RCC 7860 (cell line): ENCODE data around the gene PXDN.
"Not testable (repeated sequence)": the region's sequence is repeated elsewhere in the genome, so short reads cannot be mapped to it uniquely, and the experiment has no call there.

Experiments used
- DNase-seq: peaks from one replicate; pipeline ENCODE4 v3.0.0-alpha.2; 2015; ENCODE audit warnings: low spot score
- FAIRE-seq: peaks from 2 replicates; lab custom pipeline; 2012; peaks lifted over from hg19 to GRCh38; lab: Jason Lieb, UNC

Gene PXDN

DNA sequence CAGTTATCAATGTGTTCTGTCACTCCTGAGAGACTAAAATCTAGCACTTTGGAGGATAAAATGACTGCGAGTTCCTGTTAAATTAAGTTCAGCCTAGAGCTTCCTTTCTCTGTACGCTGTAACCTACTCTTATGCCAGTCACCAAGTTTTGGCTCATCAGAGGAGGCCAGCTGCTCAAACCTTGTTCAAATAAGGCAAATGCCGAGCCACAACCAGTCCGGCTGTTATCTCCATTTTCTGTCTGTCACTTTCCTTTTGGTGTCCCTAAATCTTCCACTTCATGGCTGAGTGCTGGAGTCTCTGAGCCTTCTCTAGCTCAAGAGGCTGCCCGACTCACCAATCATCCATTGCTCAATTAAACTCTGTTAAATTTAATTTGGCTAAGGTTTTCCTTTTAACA, 33.5 kb upstream of the PXDN start:
- FAIRE-seq: no peak
- no peak for DNase-seq

DNA sequence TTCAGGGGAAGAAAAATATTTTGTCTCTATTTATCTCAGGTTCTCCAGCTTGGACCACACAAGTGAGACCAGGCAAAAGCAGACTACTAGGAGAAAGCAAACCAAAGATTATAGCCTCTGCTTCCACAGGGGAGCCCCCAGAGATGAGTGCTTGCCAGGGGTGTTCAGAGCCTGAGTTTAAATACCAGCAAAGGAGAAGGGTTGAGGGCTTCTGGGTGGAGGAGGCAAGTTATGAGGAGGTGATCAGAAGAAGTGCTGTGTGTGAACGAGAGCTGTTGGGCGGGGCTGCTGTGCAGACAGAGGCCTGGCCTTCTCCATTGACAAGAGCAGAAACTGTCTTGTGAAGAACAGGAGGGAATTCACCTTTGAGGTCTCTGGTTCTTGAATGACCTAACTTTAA, 32.8 kb upstream of the PXDN start:
- FAIRE-seq (no peak), DNase-seq (no peak)

DNA sequence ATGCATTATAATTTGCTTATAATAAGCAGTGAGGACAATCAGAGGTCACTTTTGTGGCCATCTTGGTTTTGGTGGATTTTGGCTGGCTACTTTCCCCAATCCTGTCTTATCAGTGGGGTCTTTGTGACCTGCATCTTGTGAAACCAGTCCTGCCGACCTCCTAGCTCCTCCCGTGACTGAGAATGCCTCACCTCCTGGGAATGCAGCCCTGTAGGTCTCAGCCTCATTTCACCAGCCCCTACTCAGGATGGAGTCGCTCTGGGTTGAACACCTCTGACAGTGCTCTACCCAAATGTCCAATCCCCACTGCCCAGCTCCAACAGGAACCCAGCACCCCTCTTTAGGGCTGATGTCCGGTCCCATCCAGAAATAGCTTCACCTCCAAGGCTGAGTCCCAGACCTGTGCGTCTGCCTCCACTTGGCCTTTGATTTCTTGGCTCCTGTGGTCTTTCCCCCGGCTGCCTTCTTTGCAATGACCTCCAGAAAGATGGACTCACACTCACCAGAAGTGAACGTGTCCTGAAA, 31.3 kb upstream of the PXDN start:
- no peak for DNase-seq
- FAIRE-seq: no peak

DNA sequence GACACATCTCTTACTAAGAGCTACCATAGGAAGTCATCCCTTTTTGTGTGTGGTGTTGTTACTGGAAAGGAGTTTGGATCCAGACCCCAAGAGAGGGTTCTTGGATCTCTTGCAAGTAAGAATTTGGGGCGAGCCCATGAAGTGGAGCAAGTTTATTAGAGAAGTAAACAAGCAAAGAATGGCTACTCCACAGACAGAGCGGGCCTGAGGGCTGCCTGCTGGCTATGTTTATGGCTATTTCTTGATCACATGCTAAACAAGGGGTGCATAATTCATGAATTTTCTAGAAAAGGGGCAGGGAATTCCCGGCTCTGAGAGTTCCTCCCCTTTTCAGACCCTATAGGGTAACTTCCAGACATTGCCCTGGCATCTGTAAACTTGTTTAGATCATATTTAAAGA, 30.6 kb upstream of the PXDN start:
- no peak for FAIRE-seq
- DNase-seq: no peak

DNA sequence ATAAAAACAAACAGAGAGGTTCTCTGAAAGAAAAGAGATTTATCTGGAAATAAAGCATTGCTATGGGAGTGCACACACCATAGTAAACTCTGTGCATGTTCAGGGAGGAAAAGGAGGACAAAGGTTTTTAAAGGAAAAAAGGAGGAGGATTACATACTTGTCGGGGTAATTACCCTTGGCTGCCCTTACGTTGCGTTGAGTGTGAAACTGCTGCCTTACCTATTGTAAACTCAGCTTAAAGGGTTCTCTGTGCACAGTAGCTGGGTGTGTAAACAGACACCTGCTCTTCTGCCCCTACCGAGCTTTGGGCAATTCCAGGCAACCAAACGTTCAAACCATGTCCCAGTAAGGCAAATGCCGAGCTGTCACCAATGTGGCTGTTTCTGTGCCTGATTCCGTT, 29.6 kb upstream of the PXDN start:
- FAIRE-seq: no peak
- no peak for DNase-seq

DNA sequence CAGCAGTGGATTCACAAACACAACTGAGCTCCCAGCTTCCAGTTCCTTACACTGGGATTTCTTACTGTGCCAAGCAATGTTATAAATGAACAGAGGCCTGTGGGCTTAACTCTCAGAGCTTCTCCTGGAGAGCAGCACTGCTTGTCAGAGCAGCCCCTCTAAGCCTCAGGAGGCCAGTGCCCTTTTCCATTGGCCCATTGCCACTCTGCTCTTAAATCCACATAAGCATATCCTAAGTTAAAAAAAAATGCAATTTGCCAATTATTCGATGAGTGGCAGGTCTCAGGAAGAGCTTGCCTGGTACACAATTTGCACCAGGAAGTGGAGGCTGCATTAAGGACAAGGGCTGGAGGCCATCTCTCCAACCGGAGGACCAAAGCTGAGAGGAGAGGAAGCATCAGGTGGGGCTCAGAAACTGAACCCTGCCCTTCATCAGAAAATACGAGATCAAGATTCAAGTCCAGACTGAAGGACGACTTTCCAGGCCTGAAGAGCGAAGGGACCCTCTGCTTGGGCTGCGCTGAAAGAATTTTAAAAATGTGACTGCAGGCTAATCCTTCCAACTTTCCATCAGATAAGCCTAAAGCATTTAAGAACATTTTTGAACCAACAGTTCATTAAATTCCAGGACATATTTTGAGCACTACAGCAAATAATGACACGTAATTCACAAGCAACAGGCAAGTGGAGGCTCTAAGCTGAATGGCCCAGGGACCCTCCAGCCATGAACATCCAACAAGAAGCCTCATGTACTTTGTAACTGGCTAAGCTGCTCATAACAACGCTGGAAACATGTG, 28.4 kb upstream of the PXDN start:
- DNase-seq (no peak), FAIRE-seq (no peak)

DNA sequence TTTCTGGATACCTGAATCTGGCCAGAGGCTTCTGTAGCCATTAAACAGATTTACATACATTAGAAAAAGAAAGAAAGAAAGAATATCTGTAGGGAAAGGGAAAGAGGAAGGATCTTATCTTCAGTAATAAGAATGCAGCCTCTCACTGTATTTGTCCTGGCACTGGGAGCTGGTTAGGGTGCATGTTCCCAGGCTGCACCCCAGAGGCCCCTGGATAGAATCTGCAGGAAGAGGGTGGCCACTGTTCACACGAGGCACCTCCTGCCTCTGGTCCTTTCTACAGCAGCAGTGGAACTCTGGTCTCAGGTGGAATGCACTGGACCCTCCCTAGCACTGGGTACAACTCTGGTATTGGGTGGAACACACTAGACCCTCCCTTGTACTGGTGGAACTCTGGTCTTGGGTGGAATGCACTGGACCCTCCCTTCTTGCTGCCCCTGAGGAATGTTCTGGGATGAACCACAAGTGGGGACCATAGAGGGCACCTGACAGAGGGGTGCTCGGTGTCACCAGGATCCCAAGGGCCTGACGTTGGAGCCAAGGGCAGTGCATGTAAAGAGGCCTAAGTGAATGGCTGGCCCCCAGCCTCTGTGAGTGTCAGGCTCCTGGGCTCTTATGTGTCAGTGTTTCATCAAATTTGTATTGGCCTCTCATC, 27.4 kb upstream of the PXDN start:
- FAIRE-seq: no peak

DNA sequence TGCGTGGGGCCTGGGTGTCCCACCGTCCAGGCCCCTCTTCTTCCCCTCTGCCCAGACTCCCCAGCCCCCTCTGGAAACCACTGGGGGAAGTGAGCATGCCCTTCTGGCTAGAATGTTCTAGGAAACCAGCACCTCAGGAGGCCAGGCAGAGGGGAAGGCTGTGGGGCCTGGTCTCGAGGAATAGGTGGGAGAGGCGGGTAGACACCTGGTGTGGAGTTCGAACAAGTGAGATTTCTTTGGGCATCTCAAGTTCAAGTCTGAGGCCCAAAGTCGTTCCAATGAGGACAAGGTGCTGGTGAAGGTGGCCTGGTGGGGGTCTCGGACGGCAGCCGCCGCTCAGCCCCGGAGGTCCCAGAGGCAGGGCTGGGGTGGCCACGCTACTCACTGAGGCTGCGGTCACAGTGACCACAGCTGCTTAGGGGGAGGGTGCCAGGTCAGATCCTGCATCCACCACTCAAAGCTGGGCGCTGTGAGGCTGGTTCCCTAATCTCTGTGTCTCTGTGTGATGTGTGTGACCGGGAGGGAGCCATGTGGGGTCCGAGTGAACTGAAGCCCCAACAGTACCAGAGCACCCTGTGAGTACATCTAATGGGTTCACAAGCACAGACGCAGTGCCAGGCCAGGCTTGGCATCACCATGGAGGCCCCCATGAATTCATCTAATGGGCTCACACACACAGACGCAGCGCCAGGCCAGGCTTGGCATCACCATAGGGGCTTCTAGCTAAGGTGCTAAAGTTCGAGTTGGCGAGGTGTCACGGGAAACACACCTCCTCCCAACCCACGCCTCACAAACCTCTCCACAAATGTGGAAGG, 26.5 kb upstream of the PXDN start:
- no peak for FAIRE-seq
- no peak for DNase-seq

More for the DNA sequence above, 27.4 kb upstream of the PXDN start:
- no peak for DNase-seq

DNA sequence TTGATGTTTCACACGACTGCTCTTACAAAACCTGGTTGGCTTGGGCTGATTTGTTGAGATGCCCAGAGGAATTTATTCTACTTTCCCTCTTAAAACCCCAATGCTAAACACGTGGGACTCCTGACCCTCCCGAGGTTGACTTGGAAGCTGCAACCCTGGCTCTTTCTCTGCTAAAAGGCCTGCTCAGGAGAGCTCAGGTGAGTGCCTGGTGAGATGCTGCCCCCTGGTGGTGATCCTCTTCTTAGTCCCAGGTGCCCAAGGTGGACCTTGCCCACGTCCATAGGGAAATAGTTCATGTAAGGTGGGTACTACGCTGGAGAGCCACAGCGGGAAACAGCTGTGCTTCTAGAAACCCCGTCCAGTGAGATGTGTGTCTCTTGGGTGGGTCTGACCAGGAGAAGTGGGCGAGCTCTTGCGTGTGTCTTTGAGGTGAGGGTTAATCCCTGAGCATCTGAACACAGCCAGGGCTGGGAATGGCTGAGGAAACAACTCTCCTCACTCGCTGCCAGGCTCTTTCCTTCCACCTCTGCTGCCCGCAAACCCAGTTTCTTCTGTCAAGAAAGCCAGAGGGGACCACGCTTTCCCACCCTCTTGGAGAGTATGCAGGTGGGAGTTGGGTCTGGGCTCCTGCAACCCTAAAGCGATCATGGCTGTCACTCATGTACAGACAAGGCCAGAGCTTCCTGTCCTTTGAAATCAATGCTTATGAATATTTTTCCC, 25.5 kb upstream of the PXDN start:
- FAIRE-seq: no peak
- DNase-seq: peak; percentile 55

DNA sequence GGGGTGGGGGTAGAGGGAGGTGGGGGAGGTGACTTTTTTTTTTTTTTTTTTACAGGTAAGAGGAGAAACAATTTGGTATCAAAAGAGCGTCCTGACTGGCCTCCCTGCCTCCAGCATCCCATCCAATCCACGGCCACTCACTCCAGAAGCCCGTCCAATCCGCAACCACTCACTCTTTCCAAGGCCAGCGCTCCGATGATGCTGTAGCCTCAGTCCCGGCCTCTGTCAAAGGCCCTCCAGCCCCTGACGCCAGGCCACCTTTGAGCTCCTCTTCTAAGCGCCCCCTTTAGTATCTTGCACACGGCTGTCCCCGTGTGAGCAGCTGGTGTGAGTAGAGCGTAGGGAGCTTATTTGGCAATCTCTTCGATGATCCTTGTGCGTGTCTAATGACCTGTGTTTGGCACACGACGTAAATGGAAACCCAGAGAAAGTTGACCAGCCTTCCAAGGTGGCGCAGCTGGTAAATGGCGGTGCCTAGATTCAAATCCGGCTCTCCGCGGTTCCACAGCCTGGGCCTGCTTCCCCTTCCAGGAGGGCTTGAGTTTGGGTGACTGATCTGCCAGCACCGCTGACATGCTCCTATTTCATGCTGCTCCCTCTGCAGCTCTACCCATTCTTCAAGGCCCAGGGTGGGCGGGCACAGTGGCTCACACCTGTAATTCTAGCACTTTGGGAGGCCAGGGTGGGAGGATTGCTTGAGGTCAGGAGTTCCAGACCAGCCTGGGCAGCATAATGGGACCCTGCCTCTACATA, 23.8 kb upstream of the PXDN start:
- DNase-seq (no peak), FAIRE-seq (no peak)

DNA sequence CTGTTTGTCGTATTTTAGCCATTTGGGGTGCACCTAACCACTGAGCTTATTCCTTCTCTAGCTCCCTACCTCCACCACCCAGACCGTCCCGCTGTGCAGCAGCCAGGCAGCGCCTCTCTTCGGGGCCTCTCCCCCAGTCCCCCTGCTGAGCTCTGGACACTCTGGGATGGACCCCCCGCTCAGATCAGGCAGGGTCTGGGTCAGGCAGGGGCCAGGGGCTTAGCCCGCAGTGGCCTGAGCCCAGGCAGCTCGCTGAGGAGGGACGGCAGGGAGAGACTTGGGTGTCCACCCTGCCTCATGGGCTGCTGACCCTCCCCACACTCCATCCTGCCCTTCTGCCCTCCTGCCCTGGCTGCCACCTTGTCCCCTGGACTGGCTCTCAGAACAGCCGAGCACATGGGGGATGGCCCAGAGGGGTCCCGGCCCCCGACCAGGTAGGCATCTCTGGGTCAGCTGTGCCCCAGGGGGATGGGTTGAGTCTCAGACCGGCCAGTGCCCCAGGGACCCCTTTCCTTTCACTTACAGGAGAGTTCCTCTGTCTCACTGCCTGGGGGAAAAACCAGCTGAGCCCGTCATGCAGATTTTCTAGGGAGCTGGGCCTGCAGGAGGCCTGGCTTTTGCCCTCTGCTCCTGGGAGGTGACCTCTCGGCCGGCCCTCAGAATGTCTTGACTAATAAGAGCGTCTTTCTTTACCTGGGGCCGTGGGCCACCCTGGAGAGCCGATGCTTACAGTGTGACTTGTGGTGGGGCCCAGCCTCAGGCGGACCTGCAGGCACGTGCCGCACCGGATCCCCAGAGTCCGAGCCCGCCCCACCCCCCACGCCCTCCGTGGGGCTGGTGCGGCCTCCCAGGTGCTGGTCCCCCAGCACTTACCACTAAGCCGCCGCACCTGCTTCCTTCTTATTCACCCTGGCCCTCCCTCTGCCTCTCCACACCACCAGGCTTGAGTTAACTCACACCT, 22.8 kb upstream of the PXDN start:
- FAIRE-seq: no peak
- no peak for DNase-seq

DNA sequence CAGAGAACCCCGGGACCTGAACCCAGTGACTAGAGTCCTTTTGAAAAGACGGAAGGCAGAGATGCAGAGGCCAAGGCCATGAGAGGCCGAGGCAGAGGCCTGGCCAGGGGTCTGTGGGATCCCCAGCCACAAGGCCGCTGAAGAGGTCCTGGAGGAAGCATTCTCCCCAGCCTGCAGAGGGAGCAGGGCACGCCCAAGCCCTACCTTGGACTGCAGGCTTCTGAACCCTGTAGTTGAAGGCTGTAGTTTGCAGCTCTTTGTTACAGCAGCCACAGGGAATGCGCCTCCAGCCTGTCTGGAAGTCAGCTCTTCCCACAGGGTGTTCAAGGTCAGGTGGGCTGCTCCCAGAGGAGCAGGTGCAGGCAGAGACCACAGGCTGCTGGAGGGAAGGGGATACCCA, 22.1 kb upstream of the PXDN start:
- DNase-seq (no peak), FAIRE-seq (no peak)

DNA sequence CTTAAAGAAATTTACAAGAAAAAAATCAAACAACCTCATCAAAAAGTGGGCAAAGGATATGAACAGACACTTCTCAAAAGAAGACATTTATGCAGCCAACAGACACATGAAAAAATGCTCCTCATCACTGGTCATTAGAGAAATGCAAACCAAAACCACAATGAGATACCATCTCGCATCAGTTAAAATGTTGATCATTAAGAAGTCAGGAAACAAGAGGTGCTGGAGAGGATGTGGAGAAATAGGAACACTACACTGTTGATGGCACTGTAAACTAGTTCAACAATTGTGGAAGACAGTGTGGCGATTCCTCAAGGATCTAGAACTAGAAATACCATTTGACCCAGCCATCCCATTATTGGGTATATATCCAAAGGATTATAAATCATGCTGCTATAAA, 20.9 kb upstream of the PXDN start:
- DNase-seq, FAIRE-seq: not testable (repeated sequence)

DNA sequence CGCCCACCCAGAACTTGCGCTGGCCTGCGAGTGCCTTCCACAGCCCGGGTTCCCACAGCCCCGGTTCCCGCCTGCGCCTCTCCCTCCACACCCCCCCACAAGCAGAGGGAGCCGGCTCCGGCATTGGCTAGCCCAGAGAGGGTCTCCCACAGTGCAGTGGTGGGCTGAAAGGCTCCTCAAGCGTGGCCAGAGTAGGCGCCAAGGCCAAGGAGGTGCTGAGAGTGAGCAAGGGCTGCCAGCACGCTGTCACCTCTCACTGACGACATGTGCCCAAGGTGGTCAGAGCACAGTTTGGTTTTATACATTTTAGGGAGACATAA, 15.3 kb upstream of the PXDN start:
- no peak for DNase-seq
- no peak for FAIRE-seq

DNA sequence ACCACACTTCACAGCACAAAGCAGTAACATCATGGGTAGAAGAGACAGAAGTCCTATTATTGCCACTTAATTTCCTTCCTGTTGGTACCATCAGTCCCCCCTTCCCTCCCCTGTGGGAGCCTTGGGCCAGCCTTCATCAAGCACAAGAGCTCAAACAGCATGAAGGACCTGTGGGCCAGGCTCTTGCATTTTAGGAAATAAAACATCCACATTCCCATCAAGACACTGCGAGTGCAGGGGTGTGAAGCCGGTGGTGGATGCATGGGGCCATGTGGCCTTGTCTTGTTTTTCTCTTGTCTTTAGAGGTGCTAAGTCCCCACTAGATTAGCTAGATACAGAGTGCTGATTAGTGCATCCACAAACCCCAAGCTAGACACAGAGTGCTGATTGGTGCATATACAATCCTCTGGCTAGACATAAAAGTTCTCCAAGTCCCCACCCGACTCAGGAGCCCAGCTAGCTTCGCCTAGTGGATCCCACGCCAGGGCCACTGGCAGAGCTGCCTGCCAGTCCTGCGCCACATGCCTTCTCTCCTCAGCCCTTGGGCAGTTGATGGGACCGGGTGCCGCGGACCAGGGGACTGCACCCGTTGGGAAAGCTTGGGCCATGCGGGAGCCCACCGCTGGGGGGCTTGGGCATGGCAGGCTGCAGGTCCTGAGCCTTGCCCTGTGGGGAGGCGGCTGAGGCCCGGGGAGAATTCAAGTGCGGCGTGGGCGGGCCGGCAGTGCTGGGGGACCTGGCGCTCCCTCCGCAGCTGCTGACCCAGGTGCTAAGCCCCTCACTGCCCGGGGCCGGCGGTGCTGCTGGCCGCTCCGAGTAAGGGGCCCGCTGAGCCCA, 14.7 kb upstream of the PXDN start:
- DNase-seq: no peak
- no peak for FAIRE-seq

DNA sequence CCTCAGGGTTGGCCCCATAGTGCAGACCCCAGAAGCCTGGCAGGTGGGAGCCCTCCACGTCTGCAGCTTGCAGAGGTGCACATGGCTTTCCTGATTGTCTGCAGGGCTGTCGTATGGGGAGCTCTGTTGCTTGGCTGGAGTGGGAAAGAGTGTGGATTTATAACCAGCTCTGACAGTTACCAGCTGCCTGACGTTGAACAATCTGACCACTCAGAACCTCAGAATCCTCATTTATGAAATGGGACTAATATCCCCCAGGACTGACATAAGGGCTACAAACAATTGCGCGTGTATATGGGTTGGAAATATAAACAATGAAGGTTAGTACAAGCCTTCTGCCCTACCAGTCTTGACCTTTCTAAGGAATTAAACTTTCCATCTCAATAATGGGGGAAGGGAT, 13.9 kb upstream of the PXDN start:
- DNase-seq (no peak), FAIRE-seq (no peak)

DNA sequence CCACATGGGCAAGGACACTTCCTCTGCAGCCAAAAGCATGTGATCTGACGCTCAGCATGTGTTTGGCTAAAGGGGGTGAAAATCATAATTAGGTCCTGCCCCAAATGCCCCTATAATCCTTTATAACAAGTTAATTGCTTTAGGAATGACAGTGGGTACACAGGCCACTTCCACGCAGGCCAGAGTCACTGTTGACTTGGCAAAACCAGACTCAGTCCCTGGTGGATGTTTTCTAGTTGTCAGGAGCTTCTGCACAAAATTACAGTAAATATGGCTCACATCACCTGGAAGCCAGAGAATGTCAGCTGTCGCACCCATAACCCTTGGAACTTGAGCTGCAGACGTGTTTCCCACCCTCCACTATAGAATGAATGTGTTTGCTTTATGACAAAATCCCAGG, 13.3 kb upstream of the PXDN start:
- DNase-seq (no peak), FAIRE-seq (no peak)

DNA sequence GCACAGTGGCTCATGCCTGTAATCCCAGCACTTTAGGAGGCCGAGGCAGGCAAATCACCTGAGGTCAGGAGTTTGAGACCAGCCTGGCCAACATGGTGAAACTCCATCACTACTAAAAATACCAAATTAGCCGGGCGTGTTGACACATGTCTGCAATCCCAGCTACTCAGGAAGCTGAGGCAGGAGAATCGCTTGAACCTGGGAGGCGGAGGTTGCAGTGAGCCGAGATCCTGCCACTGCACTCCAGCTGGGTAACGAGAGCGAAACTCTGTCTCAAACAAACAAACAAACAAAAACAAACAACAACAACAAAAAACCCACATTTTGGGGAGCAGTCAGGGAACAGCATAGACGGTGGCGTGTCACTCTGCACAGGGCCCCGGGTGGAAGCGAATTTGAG, 12.8 kb upstream of the PXDN start:
- not testable (repeated sequence) for DNase-seq, FAIRE-seq
